ENCODE results near the gene TUFT1. TPM values are rescaled to one million over a fixed set of nuclear protein-coding genes. Genes with fewer than 3 reads are reported as not detected.
"Not testable (repeated sequence)": the region's sequence is repeated elsewhere in the genome, so short reads cannot be mapped to it uniquely, and the experiment has no call there.

TUFT1 gene
- total and polyA plus RNA-seq, 2 of the 13 experiments (the other 11 are each of a cell fraction or from before 2014, with no cell fraction given), result 6.4 to 7.3 TPM

GRCh38 chr1:151618470-151618869 is 78.4 kb downstream of the TUFT1 start (continued):
- TF ChIP-seq, protein P1, sequence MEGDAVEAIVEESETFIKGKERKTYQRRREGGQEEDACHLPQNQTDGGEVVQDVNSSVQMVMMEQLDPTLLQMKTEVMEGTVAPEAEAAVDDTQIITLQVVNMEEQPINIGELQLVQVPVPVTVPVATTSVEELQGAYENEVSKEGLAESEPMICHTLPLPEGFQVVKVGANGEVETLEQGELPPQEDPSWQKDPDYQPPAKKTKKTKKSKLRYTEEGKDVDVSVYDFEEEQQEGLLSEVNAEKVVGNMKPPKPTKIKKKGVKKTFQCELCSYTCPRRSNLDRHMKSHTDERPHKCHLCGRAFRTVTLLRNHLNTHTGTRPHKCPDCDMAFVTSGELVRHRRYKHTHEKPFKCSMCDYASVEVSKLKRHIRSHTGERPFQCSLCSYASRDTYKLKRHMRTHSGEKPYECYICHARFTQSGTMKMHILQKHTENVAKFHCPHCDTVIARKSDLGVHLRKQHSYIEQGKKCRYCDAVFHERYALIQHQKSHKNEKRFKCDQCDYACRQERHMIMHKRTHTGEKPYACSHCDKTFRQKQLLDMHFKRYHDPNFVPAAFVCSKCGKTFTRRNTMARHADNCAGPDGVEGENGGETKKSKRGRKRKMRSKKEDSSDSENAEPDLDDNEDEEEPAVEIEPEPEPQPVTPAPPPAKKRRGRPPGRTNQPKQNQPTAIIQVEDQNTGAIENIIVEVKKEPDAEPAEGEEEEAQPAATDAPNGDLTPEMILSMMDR (CRISPR knock-in tag; IDR thresholded peaks at IDR 0.05), result no peak
- TF ChIP-seq PBX2 (CRISPR knock-in tag; IDR thresholded peaks at IDR 0.05), result no peak
- TF ChIP-seq ZBTB8A (CRISPR knock-in tag; IDR thresholded peaks at IDR 0.05; ENCODE audit: borderline replicate concordance, low read depth), result no peak
- no peak for TF ChIP-seq ZNF20 (CRISPR knock-in tag; IDR thresholded peaks at IDR 0.05)
- no peak for TF ChIP-seq MED1 (CRISPR knock-in tag; IDR thresholded peaks at IDR 0.05)

- Histone ChIP-seq H3K4me1 (ENCODE audit: insufficient read depth, low read length) (peaks cover 61% of the 10 kb centered on the region), H3K79me2 (ENCODE audit: insufficient read depth, low read length) (peaks cover 26% of the 10 kb centered on the region)
- H3K36me3 ChIP-seq (replicated peaks in 1 of 2; ENCODE audit: control insufficient read depth in 1 of 2, insufficient read depth in 2 of 2, low read length in 2 of 2); H3K4me3 ChIP-seq (replicated peaks in 1 of 3; ENCODE audit: insufficient read depth in 1 of 3, low read depth in 2 of 3, low read length in 3 of 3); H3K9me3 ChIP-seq (ENCODE audit: low read length); in situ Hi-C loops (cut with HindIII; ENCODE audit: extremely low pct_ligation_motif_present, low pct_unique_long_range_greater_than_20kb); POLR2A ChIA-PET; CTCF ChIA-PET (ENCODE audit: low intra/inter-chr PET ratio, low total read pairs); intact Hi-C loops (cut with micrococcal nuclease; ENCODE audit: unreplicated experiment); FAIRE-seq; H3K9ac ChIP-seq (ENCODE audit: insufficient read depth, low read depth, low read length); H3K27ac ChIP-seq (ENCODE audit: extremely low read length, insufficient read depth, low read length); H4K20me1 ChIP-seq (ENCODE audit: insufficient read depth, low read length); H2AFZ ChIP-seq (ENCODE audit: low read length); BruUV-seq (replicated peaks); H3K27me3 ChIP-seq (ENCODE audit: control insufficient read depth in 1 of 2, insufficient read depth in 2 of 2, low read length in 2 of 2); DNase-seq (ENCODE audit: low spot score); H3K4me2 ChIP-seq (ENCODE audit: low read depth, low read length); ATAC-seq: not testable (repeated sequence)
- TF ChIP-seq ZNF770 (CRISPR knock-in tag; IDR thresholded peaks at IDR 0.05) (0 out of 2 replicates have a peak, but pooled peaks have one; percentile 38), ZBTB33 (CRISPR knock-in tag; IDR thresholded peaks at IDR 0.05) (peak; percentile 54; the same call in 1 of the 2 replicates)
- WGBS (ENCODE audit: low lambda C conversion rate), result 88% methylated on average over 6 of the region's 6 CpGs
Measured at GRCh38 chr1:151618996-151619395, 78.9 kb downstream of the TUFT1 start.
